Panc1 (cell line): ENCODE data around the gene PGAM5. TPM values are rescaled to one million over a fixed set of nuclear protein-coding genes. Genes with fewer than 3 reads are reported as not detected.

Experiments used
- ATAC-seq: fragments of 200-7000 bp; cut with Tn5 transposase; 2 replicates; pipeline ENCODE4 v1.9.1; 2020; ENCODE audit warnings: mild to moderate bottlenecking, moderate library complexity
- BruUV-seq: library from RNA; stranded (reverse); fragments of 400-500 nt; replicated peaks from 2 replicates; lab custom pipeline; 2021; lab: Mats Ljungman, UMichigan
- CTCF ChIA-PET: fragments of 300-600 bp; sonication (Branson Sonifier 250); formaldehyde crosslinking; loops from one replicate; lab custom pipeline; 2022; ENCODE audit warnings: antibody characterized with exemption; lab: Charles Lee
- POLR2A ChIA-PET: fragments of 300-600 bp; sonication (Branson Sonifier 250); formaldehyde crosslinking; loops from one replicate; lab custom pipeline; 2022; ENCODE audit warnings: antibody characterized with exemption; lab: Charles Lee
- DNase-seq: peaks from one replicate; pipeline ENCODE4 v3.0.0-alpha.2; 2010; ENCODE audit warnings: low read depth, low spot score
- H3K27ac ChIP-seq: 2 replicates; pipeline ENCODE4 v1.5.1; 2011; ENCODE audit warnings: mild to moderate bottlenecking, low read length, inconsistent platforms
- H3K27me3 ChIP-seq: fragments of 200-500 bp; sonication (Bioruptor generic); 2 replicates; pipeline ENCODE4 v1.6.0; 2014; ENCODE audit warnings: low read length, inconsistent platforms; ENCODE audit not compliant: control insufficient read depth, insufficient read depth
- H3K36me3 ChIP-seq: fragments of 200-500 bp; sonication (Bioruptor generic); 2 replicates; pipeline ENCODE4 v1.5.1; 2014; ENCODE audit warnings: inconsistent platforms, mild to moderate bottlenecking, low read length, moderate library complexity; ENCODE audit not compliant: control insufficient read depth, insufficient read depth
- H3K4me1 ChIP-seq: 2 replicates; pipeline ENCODE4 v1.5.1; 2011; ENCODE audit warnings: inconsistent platforms, mild to moderate bottlenecking, low read length, moderate library complexity; ENCODE audit not compliant: control insufficient read depth, insufficient read depth
- H3K4me3 ChIP-seq, 2 experiments: 2 replicates each; pipeline ENCODE4 v1.5.1; 2011 to 2012; ENCODE audit warnings: low read depth in 2 of 2, low read length in 2 of 2, mild to moderate bottlenecking in 2 of 2, inconsistent platforms in 1 of 2, moderate library complexity in 1 of 2
- H3K9me3 ChIP-seq: fragments of 200-500 bp; sonication (Bioruptor generic); 2 replicates; pipeline ENCODE4 v1.5.1; 2014; ENCODE audit warnings: low read depth, mild to moderate bottlenecking, inconsistent platforms, low read length, moderate library complexity; ENCODE audit not compliant: control insufficient read depth, insufficient read depth
- CTCF ChIP-seq: fragments of 450-650 bp; IDR thresholded peaks from 2 replicates; pipeline ENCODE4 v1.5.1; 2017; ENCODE audit warnings: mild to moderate bottlenecking
- POLR2AphosphoS5 ChIP-seq: IDR thresholded peaks from 2 replicates; pipeline ENCODE4 v1.6.1; 2012; ENCODE audit warnings: mild to moderate bottlenecking, low read depth, low read length, moderate library complexity
- REST ChIP-seq, 2 experiments: IDR thresholded peaks; 2 replicates each; pipeline ENCODE4 v1.6.1; 2011 to 2012; ENCODE audit warnings: low read depth in 2 of 2, control low read depth in 1 of 2, low read length in 1 of 2, mild to moderate bottlenecking in 1 of 2, moderate library complexity in 1 of 2; ENCODE audit not compliant: insufficient read depth in 1 of 2
- SIN3A ChIP-seq: IDR thresholded peaks from 2 replicates; pipeline ENCODE4 v1.6.1; 2012; ENCODE audit warnings: low read depth, mild to moderate bottlenecking, low read length, moderate library complexity, borderline replicate concordance; ENCODE audit not compliant: insufficient read depth
- TCF7L2 ChIP-seq: IDR thresholded peaks from 2 replicates; pipeline ENCODE4 v1.6.1; 2011; ENCODE audit warnings: mild to moderate bottlenecking, low read depth, low read length, inconsistent platforms
- in situ Hi-C: cut with HindIII; loops from 2 replicates; pipeline ENCODE4 v1.10.0; 2016; ENCODE audit warnings: low sequenced_read_pairs, low pct_unique_long_range_greater_than_20kb
- intact Hi-C: fragments of 100-400 bp; cut with micrococcal nuclease; formaldehyde crosslinking; loops from one replicate; pipeline ENCODE4 v1.10.0; 2022; ENCODE audit not compliant: unreplicated experiment
- total RNA-seq: library from RNA; stranded (reverse); gene quantifications from one replicate; pipeline ENCODE4 v1.2.1, GENCODE V29; 2021; ENCODE audit not compliant: unreplicated experiment

PGAM5 gene
- total RNA-seq, 1 experiment from 2014 or later: 116 TPM

DNA sequence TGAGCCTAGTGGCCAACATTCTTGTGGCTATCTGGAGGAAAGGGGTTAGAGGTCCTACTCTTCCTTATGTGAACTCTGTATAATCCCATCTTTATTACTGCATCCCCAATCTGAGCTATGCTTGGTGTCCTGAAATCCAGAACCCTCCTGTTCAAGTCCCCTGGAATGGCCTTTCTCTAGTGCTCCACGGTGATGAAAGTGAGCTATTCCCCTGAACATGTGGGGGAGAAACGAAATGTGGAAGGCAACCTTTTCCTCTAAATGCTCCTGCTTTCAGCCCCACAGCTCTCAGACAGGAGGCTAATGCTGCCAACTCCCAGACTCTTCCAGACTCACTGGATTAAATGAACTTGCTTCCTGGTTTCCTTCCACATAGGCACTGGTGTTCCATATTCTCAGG, 2.5 kb upstream of the PGAM5 start:
- POLR2A ChIA-PET: no interaction called here

GRCh38 chr12:132710043-132710404, 618 bp upstream of the PGAM5 start:
- no peaks in the 10 kb centered on the region for H3K9me3 ChIP-seq
- DNase-seq (no peak), ATAC-seq (peak; percentile 56)
- peak overlapping the region; percentile 67 to 90 for H3K4me3 ChIP-seq
- TF ChIP-seq TCF7L2: no peak
- TF ChIP-seq POLR2AphosphoS5: no peak
- peak overlapping the region; percentile 90 for H3K27ac ChIP-seq
- BruUV-seq: TSS peak; percentile 93
- no peaks in the 10 kb centered on the region for H3K36me3 ChIP-seq
- ChIA-PET CTCF (no interaction called here), POLR2A (no interaction called here)
- peaks cover 6% of the 10 kb centered on the region; the same call in 1 of the 2 replicates for H3K4me1 ChIP-seq
- in situ Hi-C loops (no loop called here), intact Hi-C loops (no loop called here)
- no peaks in the 10 kb centered on the region for H3K27me3 ChIP-seq

More for the DNA sequence above, 2.5 kb upstream of the PGAM5 start:
- CTCF ChIA-PET: no interaction called here
- Histone ChIP-seq H3K27me3 (no peaks in the 10 kb centered on the region), H3K36me3 (no peaks in the 10 kb centered on the region), H3K9me3 (no peaks in the 10 kb centered on the region), H3K4me3 (no peak overlapping the region), H3K27ac (no peak overlapping the region), H3K4me1 (peaks cover 6% of the 10 kb centered on the region; the same call in 1 of the 2 replicates)
- in situ Hi-C loops: no loop called here
- no peak for TF ChIP-seq SIN3A
- no peak for TF ChIP-seq CTCF
- no peak for TF ChIP-seq TCF7L2
- TF ChIP-seq REST (IDR thresholded peaks at IDR 0.05; ENCODE audit: insufficient read depth in 1 of 2, low read depth in 2 of 2, low read length in 1 of 2): no peak
- TF ChIP-seq POLR2AphosphoS5: no peak; the same call in 1 of the 2 replicates
- BruUV-seq: no TSS peak
- ATAC-seq (no peak), DNase-seq (no peak)
- intact Hi-C loops: no loop called here

GRCh38 chr12:132711080-132711843, 620 bp downstream of the PGAM5 start:
- H3K27me3 ChIP-seq: no peaks in the 10 kb centered on the region
- H3K4me3 ChIP-seq: peak overlapping the region; percentile 67 to 83
- TF ChIP-seq POLR2AphosphoS5 (no peak), TCF7L2 (no peak), SIN3A (no peak), REST (IDR thresholded peaks at IDR 0.05; ENCODE audit: insufficient read depth in 1 of 2, low read depth in 2 of 2, low read length in 1 of 2) (no peak), CTCF (no peak)
- ChIA-PET POLR2A (interaction anchor here (0.6 kb wide), 1 partner anchor 8 kb away, joined by 3 read pairs; no protein-coding TSS in a partner anchor), CTCF (no interaction called here)
- H3K4me1 ChIP-seq: peaks cover 6% of the 10 kb centered on the region; the same call in 1 of the 2 replicates
- H3K27ac ChIP-seq: peak overlapping the region; percentile 80
- in situ Hi-C loops (no loop called here), intact Hi-C loops (no loop called here)
- no peaks in the 10 kb centered on the region for H3K9me3 ChIP-seq
- ATAC-seq (peak; percentile 38), DNase-seq (no peak)
- BruUV-seq: no TSS peak
- H3K36me3 ChIP-seq: no peaks in the 10 kb centered on the region
